Measurements from ENCODE around the gene ACY1. TPM values are rescaled to one million over a fixed set of nuclear protein-coding genes. Genes with fewer than 3 reads are reported as not detected.

ACY1 gene
- polyA plus RNA-seq = 10 to 100 TPM; 19.0 to 52.7 (median 23.8) TPM

- peaks cover 0 to 10% (median 1%) of the 10 kb centered on the region in 3 donors for H3K27me3 Mint-ChIP-seq (ENCODE audit: low read depth in 3 of 3)
- peak within 1 kb of the TSS; percentile 94 to 98 (median 96) for H3K27ac Mint-ChIP-seq
- H3K36me3 Mint-ChIP-seq = no peaks in the 10 kb centered on the region
- DNase-seq = peak; percentile 72 to 76 (median 74)
- H3K9me3 Mint-ChIP-seq = no peaks in the 10 kb centered on the region
- peak within 1 kb of the TSS; percentile 88 to 99 (median 93) for H3K4me3 Mint-ChIP-seq
- peaks cover 26 to 27% of the 10 kb centered on the region in 2 donors for H3K4me1 Mint-ChIP-seq
Measured at GRCh38 chr3:51982838-51983577, at the start of gene ACY1. TSS of gene ACY1 (plus strand) at chr3:51983535. CDS start at chr3:51984065, 530 bp downstream.

GRCh38 chr3:51934139-51934850, 49.0 kb upstream of the ACY1 start:
- Mint-ChIP-seq H3K36me3 (peaks cover 0 to 26% (median 4%) of the 10 kb centered on the region in 3 donors), H3K9me3 (peaks cover 0 to 2% (median 0%) of the 10 kb centered on the region in 6 donors), H3K27me3 (ENCODE audit: low read depth in 3 of 3) (no peaks in the 10 kb centered on the region), H3K27ac (no peak overlapping the region), H3K4me3 (no peak overlapping the region), H3K4me1 (peaks cover 2 to 3% of the 10 kb centered on the region in 2 donors)
- no peak for DNase-seq

DNA sequence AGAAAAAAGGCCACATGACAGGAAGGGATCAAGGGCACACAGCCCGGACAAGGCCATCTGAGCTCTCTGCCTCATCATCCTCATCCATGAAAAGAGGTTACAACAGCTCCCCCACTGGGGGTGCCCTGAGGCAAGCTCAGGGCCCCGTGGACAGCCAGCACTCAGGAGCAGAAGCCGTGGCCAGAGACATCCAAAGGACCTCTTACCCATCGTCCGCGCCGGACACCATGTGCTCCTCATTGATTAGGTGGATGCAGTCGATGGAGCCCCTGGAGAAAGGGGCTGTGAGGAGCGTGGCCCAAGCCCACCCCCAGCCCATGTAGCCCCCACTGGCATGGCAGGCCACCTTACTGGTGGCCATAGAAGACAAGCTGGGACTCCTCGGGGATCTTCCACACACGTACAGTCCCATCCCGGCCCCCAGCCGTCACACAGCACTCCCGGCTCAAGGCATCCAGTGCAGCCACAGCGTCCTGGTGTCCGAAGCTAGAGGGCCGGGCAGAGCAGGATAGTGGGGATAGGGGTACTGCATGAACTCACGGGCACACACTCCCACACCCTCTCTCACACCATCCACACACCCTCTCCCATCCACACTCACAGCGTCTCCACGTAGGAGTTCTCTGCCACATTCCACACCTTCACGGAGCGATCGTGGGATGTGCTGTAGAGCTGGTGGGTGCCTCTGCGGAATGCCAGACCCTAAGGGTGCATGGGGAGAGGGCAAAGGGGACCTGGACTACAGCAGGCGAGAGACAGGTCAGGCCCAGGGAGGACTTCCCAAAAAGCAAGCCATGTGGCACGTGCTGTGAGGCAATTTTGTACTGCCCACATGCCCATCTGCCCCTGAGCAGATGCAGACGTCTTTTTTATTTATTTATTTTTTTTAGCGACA, 48.1 kb upstream of the ACY1 start:
- Mint-ChIP-seq H3K27me3 (ENCODE audit: low read depth in 3 of 3) (no peaks in the 10 kb centered on the region), H3K36me3 (peaks cover 0 to 26% (median 4%) of the 10 kb centered on the region in 3 donors), H3K4me1 (peaks cover 7% of the 10 kb centered on the region in 2 donors), H3K27ac (no peak overlapping the region), H3K9me3 (peaks cover 0 to 2% (median 0%) of the 10 kb centered on the region in 6 donors), H3K4me3 (no peak overlapping the region)
- DNase-seq = no peak

DNA sequence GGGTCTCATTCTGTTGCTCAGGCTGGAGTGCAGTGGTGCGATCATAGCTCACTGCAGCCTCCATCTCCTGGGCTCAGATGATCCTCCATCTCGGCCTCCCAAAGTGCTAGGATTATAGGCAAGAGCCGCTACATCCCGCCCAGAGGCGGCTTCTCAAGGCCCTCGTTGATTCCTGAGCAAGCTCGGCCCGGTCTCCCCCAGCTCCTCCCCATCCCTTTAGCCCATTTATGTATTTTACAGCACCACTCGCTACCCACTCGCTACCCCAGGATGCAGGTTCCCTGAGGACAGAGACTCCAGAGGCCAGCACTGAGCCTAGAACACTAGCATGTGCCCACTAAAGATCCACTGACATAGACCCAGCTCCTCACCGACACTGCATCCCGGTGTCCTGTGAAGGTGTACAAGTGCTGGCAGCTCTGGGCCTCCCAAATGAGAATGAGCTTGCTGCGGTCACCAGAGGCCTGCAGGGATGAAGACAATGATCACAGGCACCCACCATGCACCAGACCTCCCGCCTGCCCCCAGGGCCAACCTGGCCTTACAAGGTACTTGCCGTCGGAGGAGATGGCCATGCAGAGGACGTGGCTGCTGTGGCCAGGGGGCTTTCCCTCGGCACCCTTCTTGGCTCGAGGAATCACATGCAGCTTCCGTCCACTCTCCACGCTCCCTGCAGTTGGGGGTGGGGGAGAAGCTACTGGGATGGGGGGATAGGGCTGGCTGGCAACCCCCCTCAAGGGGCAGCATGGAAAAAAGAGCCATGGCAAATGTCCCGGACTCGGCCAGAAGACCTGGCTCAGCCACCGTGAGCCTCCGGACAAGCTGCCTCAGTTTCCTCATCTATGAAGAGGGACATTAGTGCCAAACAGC, 47.2 kb upstream of the ACY1 start:
- Mint-ChIP-seq H3K27me3 (ENCODE audit: low read depth in 3 of 3) (no peaks in the 10 kb centered on the region), H3K4me3 (no peak overlapping the region), H3K4me1 (peaks cover 16% of the 10 kb centered on the region in 2 donors), H3K27ac (no peak overlapping the region), H3K36me3 (peaks cover 0 to 26% (median 4%) of the 10 kb centered on the region in 3 donors), H3K9me3 (peaks cover 0 to 2% (median 0%) of the 10 kb centered on the region in 6 donors)
- DNase-seq = no peak

- Mint-ChIP-seq H3K27me3 (ENCODE audit: low read depth in 3 of 3) (peaks cover 0 to 3% (median 3%) of the 10 kb centered on the region in 3 donors), H3K36me3 (peaks cover 0 to 23% (median 4%) of the 10 kb centered on the region in 3 donors), H3K4me1 (peaks cover 21 to 22% of the 10 kb centered on the region in 2 donors), H3K27ac (no peak overlapping the region), H3K4me3 (no peak overlapping the region), H3K9me3 (peaks cover 0 to 2% (median 0%) of the 10 kb centered on the region in 6 donors)
- no peak for DNase-seq
Measured at GRCh38 chr3:51937014-51937413, 46.3 kb upstream of the ACY1 start.

DNA sequence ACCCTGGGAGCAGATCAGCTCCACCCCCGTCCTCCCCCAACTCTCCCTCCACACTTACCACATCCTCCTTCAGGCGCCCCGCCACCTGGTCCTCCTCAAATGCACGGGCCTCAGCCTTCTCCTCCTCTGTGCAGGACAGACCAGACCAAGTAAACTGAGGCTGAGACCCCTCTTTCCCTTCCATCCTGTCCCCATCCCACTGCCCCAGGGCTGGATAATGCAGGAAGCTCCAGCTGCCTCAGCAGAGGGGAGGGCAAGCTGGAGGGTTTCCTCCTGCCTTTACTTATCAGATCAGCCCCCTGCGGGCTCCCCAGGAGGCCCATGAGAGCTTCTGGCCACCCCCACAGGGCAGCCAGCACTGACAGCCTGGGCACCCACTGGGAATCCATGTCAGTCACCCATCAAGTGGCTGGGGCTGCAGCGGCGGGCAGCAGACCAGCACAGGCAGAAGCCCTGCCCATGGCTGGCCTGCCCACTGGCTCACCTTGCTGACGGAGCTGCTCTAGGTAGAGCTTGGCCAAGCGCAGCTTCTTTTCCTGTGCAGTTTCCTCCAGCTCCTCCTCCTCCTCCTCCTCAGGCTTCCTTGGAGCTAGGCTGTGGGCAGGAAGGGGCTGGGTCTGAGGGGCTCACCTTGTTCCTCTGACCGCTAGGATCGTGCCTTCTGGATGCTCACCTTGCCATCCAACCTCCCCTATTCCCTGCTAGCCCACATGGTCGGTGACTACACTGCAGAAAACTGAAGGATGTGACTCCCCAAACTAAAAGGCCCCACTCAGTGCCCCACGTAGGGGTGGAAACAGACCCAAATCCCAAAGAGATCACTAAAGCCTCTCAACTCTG, 45.5 kb upstream of the ACY1 start:
- no peak overlapping the region for H3K4me3 Mint-ChIP-seq
- peaks cover 26 to 28% of the 10 kb centered on the region in 2 donors for H3K4me1 Mint-ChIP-seq
- H3K27me3 Mint-ChIP-seq (ENCODE audit: low read depth in 3 of 3) = peaks cover 0 to 5% (median 3%) of the 10 kb centered on the region in 3 donors
- DNase-seq = no peak
- H3K27ac Mint-ChIP-seq = no peak overlapping the region
- H3K9me3 Mint-ChIP-seq = peaks cover 0 to 2% (median 0%) of the 10 kb centered on the region in 6 donors
- peaks cover 0 to 23% (median 4%) of the 10 kb centered on the region in 3 donors for H3K36me3 Mint-ChIP-seq

GRCh38 chr3:51938780-51939425, 44.4 kb upstream of the ACY1 start:
- no peak for DNase-seq
- Mint-ChIP-seq H3K4me1 (peaks cover 26 to 31% of the 10 kb centered on the region in 2 donors), H3K27me3 (ENCODE audit: low read depth in 3 of 3) (peaks cover 0 to 5% (median 4%) of the 10 kb centered on the region in 3 donors), H3K9me3 (no peaks in the 10 kb centered on the region), H3K27ac (peak overlapping the region in 2 of 6 donors; percentile 31 to 67), H3K36me3 (peaks cover 0 to 23% (median 4%) of the 10 kb centered on the region in 3 donors), H3K4me3 (peak overlapping the region in 3 of 5 donors; percentile 7 to 23 (median 12))

- peaks cover 0 to 5% (median 4%) of the 10 kb centered on the region in 3 donors for H3K27me3 Mint-ChIP-seq (ENCODE audit: low read depth in 3 of 3)
- H3K4me3 Mint-ChIP-seq = peak overlapping the region; percentile 89 to 93 (median 90)
- H3K9me3 Mint-ChIP-seq = no peaks in the 10 kb centered on the region
- peaks cover 0 to 14% (median 4%) of the 10 kb centered on the region in 3 donors for H3K36me3 Mint-ChIP-seq
- no peak for DNase-seq
- H3K27ac Mint-ChIP-seq = peak overlapping the region; percentile 48 to 82 (median 68)
- peaks cover 26 to 31% of the 10 kb centered on the region in 2 donors for H3K4me1 Mint-ChIP-seq
Measured at GRCh38 chr3:51940648-51941462, 42.5 kb upstream of the ACY1 start.

- no peaks in the 10 kb centered on the region for H3K9me3 Mint-ChIP-seq
- peaks cover 26 to 31% of the 10 kb centered on the region in 2 donors for H3K4me1 Mint-ChIP-seq
- peaks cover 0 to 10% (median 4%) of the 10 kb centered on the region in 3 donors for H3K36me3 Mint-ChIP-seq
- peak overlapping the region; percentile 48 to 82 (median 64) for H3K27ac Mint-ChIP-seq
- DNase-seq = no peak
- peaks cover 0 to 5% (median 4%) of the 10 kb centered on the region in 3 donors for H3K27me3 Mint-ChIP-seq (ENCODE audit: low read depth in 3 of 3)
- peak overlapping the region; percentile 89 to 93 (median 90) for H3K4me3 Mint-ChIP-seq
Measured at GRCh38 chr3:51941463-51941797, 41.9 kb upstream of the ACY1 start.

GRCh38 chr3:51941798-51942602, 41.3 kb upstream of the ACY1 start, which contains the start of the genes PARP3 and RRP9:
TSS of gene PARP3 (plus strand) at chr3:51942363. CDS start at chr3:51943356, 993 bp downstream.
TSS of gene RRP9 (minus strand) at chr3:51941904. CDS start at chr3:51941867, 37 bp downstream.
- H3K4me3 Mint-ChIP-seq = peak within 1 kb of the TSS; percentile 89 to 93 (median 90)
- peak within 1 kb of the TSS; percentile 64 to 92 (median 87) for H3K27ac Mint-ChIP-seq

More at GRCh38 chr3:51941798-51942602, 41.3 kb upstream of the ACY1 start, which contains the start of the genes PARP3 and RRP9:
- peaks cover 0 to 5% (median 0%) of the 10 kb centered on the region in 3 donors for H3K36me3 Mint-ChIP-seq
- no peaks in the 10 kb centered on the region for H3K9me3 Mint-ChIP-seq
- H3K27me3 Mint-ChIP-seq (ENCODE audit: low read depth in 3 of 3) = peaks cover 2 to 6% (median 5%) of the 10 kb centered on the region in 3 donors
- peak; percentile 99 to 100 (median 100) for DNase-seq
- H3K4me1 Mint-ChIP-seq = peaks cover 26 to 31% of the 10 kb centered on the region in 2 donors
